Measurements from ENCODE around the gene ARSI.

Gene ARSI

DNA sequence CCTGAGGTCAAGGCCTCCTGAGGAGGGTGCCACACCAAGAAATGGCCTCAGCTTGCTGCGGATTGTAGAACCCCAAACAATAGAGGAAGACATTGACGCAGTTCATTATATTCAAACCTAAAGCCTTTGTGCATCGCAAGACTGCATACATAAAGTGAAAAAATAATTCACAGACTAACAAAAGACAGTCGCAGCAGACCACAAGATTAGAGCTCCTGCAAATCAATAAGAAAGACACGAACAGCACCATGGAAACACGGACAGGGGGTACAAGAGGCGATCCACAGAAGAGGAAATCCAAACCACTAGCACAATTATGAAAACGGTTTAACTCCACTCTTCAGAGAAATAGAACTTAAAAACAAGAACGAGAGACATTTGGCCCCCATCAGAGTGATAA is 44.7 kb upstream of the ARSI start:
- Histone ChIP-seq H3K36me3 (ENCODE audit: control insufficient read depth, low read length) (no peaks in the 10 kb centered on the region), H3K4me3 (ENCODE audit: low read length) (no peak overlapping the region), H3K4me1 (ENCODE audit: control insufficient read depth, low read length) (peaks cover 14% of the 10 kb centered on the region), H3K27ac (ENCODE audit: low read depth, low read length) (no peak overlapping the region), H3K9me3 (ENCODE audit: control insufficient read depth, insufficient read depth, low read length) (no peaks in the 10 kb centered on the region), H4K20me1 (ENCODE audit: control insufficient read depth, insufficient read depth, low read depth, low read length) (no peaks in the 10 kb centered on the region), H3K27me3 (ENCODE audit: control insufficient read depth, low read length) (no peaks in the 10 kb centered on the region), H3K79me2 (ENCODE audit: control insufficient read depth, low read length) (no peaks in the 10 kb centered on the region), H3F3A (ENCODE audit: control insufficient read depth, insufficient read depth) (no peaks in the 10 kb centered on the region), H3K9me2 (replicated peaks; ENCODE audit: control insufficient read depth, low read length) (no peaks in the 10 kb centered on the region), H3K4me2 (ENCODE audit: low read length) (no peak overlapping the region)
- TF ChIP-seq, protein P1, sequence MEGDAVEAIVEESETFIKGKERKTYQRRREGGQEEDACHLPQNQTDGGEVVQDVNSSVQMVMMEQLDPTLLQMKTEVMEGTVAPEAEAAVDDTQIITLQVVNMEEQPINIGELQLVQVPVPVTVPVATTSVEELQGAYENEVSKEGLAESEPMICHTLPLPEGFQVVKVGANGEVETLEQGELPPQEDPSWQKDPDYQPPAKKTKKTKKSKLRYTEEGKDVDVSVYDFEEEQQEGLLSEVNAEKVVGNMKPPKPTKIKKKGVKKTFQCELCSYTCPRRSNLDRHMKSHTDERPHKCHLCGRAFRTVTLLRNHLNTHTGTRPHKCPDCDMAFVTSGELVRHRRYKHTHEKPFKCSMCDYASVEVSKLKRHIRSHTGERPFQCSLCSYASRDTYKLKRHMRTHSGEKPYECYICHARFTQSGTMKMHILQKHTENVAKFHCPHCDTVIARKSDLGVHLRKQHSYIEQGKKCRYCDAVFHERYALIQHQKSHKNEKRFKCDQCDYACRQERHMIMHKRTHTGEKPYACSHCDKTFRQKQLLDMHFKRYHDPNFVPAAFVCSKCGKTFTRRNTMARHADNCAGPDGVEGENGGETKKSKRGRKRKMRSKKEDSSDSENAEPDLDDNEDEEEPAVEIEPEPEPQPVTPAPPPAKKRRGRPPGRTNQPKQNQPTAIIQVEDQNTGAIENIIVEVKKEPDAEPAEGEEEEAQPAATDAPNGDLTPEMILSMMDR (IDR thresholded peaks at IDR 0.05; ENCODE audit: low read depth, low read length, poor library complexity, severe bottlenecking): no peak
- no peak for TF ChIP-seq EZH2phosphoT487 (IDR thresholded peaks at IDR 0.05; ENCODE audit: borderline replicate concordance, low read length)

DNA sequence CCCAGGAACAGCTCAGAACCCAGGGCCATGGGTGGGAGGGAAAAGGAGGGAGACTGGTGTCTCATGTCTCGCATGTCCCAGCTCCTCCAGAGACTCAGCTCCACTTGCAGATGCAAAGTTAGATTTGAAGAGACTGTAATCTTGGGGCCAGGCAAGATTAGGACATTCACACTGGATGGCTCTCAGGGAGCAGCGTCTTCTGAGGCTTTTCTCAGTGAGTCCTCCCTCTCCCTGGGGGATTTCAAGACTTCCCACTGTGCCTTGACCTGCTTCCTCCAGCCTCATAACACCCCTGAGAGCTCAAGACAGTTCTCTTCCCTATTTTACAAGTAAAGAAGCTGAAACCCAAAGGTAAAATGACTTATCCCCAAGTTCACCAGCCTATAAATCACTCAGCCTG is 44.3 kb upstream of the ARSI start:
- Histone ChIP-seq H3K27me3 (ENCODE audit: control insufficient read depth, low read length) (no peaks in the 10 kb centered on the region), H3K4me2 (ENCODE audit: low read length) (no peak overlapping the region), H3K27ac (ENCODE audit: low read depth, low read length) (no peak overlapping the region), H3K4me1 (ENCODE audit: control insufficient read depth, low read length) (peaks cover 14% of the 10 kb centered on the region), H3K9me2 (replicated peaks; ENCODE audit: control insufficient read depth, low read length) (no peaks in the 10 kb centered on the region), H3K36me3 (ENCODE audit: control insufficient read depth, low read length) (no peaks in the 10 kb centered on the region), H4K20me1 (ENCODE audit: control insufficient read depth, insufficient read depth, low read depth, low read length) (no peaks in the 10 kb centered on the region), H3K79me2 (ENCODE audit: control insufficient read depth, low read length) (no peaks in the 10 kb centered on the region), H3F3A (ENCODE audit: control insufficient read depth, insufficient read depth) (no peaks in the 10 kb centered on the region), H3K9me3 (ENCODE audit: control insufficient read depth, insufficient read depth, low read length) (no peaks in the 10 kb centered on the region), H3K4me3 (ENCODE audit: low read length) (no peak overlapping the region)
- TF ChIP-seq EZH2phosphoT487 (IDR thresholded peaks at IDR 0.05; ENCODE audit: borderline replicate concordance, low read length): no peak
- TF ChIP-seq, protein P1 (IDR thresholded peaks at IDR 0.05; ENCODE audit: low read depth, low read length, poor library complexity, severe bottlenecking): no peak

DNA sequence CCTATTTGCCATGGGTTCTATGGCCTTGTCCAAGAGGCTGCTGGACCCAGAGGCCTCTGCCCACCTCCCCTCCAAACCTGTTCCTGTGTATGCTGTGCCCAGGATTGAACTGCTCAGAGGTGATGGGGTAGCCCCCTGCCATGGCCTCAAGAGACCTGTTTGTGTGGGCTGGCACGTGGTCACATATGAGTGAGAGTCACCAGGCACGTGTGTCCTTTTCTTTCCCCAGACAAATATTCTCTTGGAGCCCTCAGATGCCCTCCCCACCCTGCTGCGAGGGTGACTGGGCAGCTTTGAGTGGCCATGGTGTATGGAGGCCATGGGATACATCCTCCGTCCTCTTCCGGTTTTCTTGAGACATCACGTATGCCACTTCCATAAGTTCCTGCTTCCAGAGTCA is 43.9 kb upstream of the ARSI start:
- no peaks in the 10 kb centered on the region for H3K9me2 ChIP-seq (replicated peaks; ENCODE audit: control insufficient read depth, low read length)
- no peaks in the 10 kb centered on the region for H3K79me2 ChIP-seq (ENCODE audit: control insufficient read depth, low read length)
- H3K4me3 ChIP-seq (ENCODE audit: low read length): no peak overlapping the region
- H3K36me3 ChIP-seq (ENCODE audit: control insufficient read depth, low read length): no peaks in the 10 kb centered on the region
- H3K27ac ChIP-seq (ENCODE audit: low read depth, low read length): no peak overlapping the region
- H3K9me3 ChIP-seq (ENCODE audit: control insufficient read depth, insufficient read depth, low read length): no peaks in the 10 kb centered on the region
- no peak overlapping the region for H3K4me2 ChIP-seq (ENCODE audit: low read length)
- no peaks in the 10 kb centered on the region for H4K20me1 ChIP-seq (ENCODE audit: control insufficient read depth, insufficient read depth, low read depth, low read length)
- no peaks in the 10 kb centered on the region for H3K27me3 ChIP-seq (ENCODE audit: control insufficient read depth, low read length)
- TF ChIP-seq, protein P1 (IDR thresholded peaks at IDR 0.05; ENCODE audit: low read depth, low read length, poor library complexity, severe bottlenecking): no peak
- TF ChIP-seq EZH2phosphoT487 (IDR thresholded peaks at IDR 0.05; ENCODE audit: borderline replicate concordance, low read length): no peak
- H3K4me1 ChIP-seq (ENCODE audit: control insufficient read depth, low read length): peaks cover 13% of the 10 kb centered on the region
- H3F3A ChIP-seq (ENCODE audit: control insufficient read depth, insufficient read depth): no peaks in the 10 kb centered on the region

DNA sequence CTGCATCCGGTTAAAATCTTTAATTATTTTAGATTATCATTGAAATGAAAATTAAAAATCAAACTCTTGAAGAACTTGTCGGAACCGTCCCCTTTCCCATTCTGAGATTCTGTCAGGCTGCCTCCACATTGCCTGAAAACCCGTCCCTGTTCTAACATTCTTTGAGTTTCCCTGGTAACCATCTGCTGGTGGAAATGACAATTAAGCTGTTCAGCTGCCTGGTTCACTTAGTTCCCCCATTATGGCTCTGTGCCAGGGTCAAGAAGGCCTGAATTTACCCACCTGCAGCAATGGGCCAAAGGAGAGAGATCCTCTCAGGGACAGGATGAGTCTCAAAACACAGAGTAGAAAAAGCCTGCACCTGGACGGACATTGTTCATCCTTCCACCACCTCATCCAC is 43.0 kb upstream of the ARSI start:
- Histone ChIP-seq H3K4me3 (ENCODE audit: low read length) (no peak overlapping the region), H3F3A (ENCODE audit: control insufficient read depth, insufficient read depth) (no peaks in the 10 kb centered on the region), H3K36me3 (ENCODE audit: control insufficient read depth, low read length) (no peaks in the 10 kb centered on the region), H3K9me2 (replicated peaks; ENCODE audit: control insufficient read depth, low read length) (no peaks in the 10 kb centered on the region), H4K20me1 (ENCODE audit: control insufficient read depth, insufficient read depth, low read depth, low read length) (no peaks in the 10 kb centered on the region), H3K4me2 (ENCODE audit: low read length) (no peak overlapping the region), H3K4me1 (ENCODE audit: control insufficient read depth, low read length) (peaks cover 5% of the 10 kb centered on the region), H3K27me3 (ENCODE audit: control insufficient read depth, low read length) (no peaks in the 10 kb centered on the region), H3K9me3 (ENCODE audit: control insufficient read depth, insufficient read depth, low read length) (no peaks in the 10 kb centered on the region), H3K79me2 (ENCODE audit: control insufficient read depth, low read length) (no peaks in the 10 kb centered on the region), H3K27ac (ENCODE audit: low read depth, low read length) (no peak overlapping the region)
- TF ChIP-seq, protein P1 (IDR thresholded peaks at IDR 0.05; ENCODE audit: low read depth, low read length, poor library complexity, severe bottlenecking): no peak
- TF ChIP-seq EZH2phosphoT487 (IDR thresholded peaks at IDR 0.05; ENCODE audit: borderline replicate concordance, low read length): no peak
